ENCODE data around the gene IL13RA1. TPM values are rescaled to one million over a fixed set of nuclear protein-coding genes. Genes with fewer than 3 reads are reported as not detected.

IL13RA1 gene
- polyA plus RNA-seq, 1 donor (not counting 4 experiments of a cell fraction or from before 2014, with no cell fraction given) = 27.8 TPM

DNA sequence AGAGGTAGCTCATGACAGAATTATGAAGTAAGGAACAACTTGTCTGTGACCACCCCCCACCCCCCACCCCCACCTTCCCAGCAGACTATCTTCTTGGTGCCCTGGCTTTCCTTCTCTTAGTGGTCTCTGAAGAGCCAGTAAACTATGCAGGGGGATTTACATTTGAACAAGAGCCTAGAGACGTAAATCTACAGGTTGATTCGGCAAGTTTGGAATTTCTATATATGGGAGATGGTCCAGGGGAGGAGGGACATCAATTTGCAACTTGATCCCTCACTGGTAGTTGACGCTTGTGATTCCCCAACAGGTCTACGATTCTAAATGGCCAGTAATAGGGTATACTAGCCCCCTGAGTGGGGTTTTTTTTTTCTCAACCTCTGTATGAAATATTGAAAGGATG lies 36.7 kb downstream of the IL13RA1 start:
- no peak for FAIRE-seq
- H3K9ac ChIP-seq (ENCODE audit: control insufficient read depth, extremely low read depth, insufficient read depth, low read length) = no peak overlapping the region
- dilution Hi-C loops (cut with MboI; ENCODE audit: extremely low pct_ligation_motif_present, low sequenced_read_pairs) = no loop called here

DNA sequence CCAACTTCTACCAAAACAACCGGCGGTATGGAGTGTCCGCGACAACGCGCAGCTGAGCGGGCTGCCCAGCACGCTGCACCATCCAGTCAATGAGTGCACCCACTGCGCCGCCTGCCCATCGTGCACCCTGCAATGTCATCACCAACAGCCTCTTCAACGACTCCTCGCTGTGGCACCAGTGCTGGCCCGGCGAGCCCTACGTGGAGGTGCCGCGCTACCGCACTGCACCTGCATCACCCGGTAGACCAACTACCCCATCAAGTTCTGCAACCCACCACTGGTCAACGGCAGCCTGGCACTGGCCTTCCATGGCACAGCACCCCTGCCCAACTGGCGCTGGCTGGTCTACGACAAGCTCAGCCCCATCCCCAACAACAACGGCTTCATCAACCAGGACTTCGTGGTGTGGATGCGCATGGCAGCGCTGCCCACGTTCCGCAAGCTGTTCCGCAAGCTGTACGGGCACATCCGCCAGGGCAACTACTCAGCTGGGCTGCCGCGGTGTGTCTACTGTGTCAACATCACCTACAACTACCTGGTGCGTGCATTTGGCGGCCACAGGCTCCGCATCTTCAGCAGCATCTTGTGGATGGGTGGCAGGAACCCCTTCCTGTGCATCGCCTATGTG lies 42.8 kb downstream of the IL13RA1 start:
- no peak overlapping the region for H3K9ac ChIP-seq (ENCODE audit: control insufficient read depth, extremely low read depth, insufficient read depth, low read length)
- dilution Hi-C loops (cut with MboI; ENCODE audit: extremely low pct_ligation_motif_present, low sequenced_read_pairs) = no loop called here
- FAIRE-seq = no peak
- no peak overlapping the region for H3K4me3 ChIP-seq (ENCODE audit: control insufficient read depth in 2 of 3, extremely low read depth in 1 of 3, insufficient read depth in 2 of 3, low read depth in 1 of 3, low read length in 3 of 3)
- no peaks in the 10 kb centered on the region for H3K9me3 ChIP-seq (ENCODE audit: control insufficient read depth, low read depth, low read length)
- peaks cover 0 to 1% of the 10 kb centered on the region in 2 experiments for H3K36me3 ChIP-seq (ENCODE audit: control insufficient read depth in 2 of 2, extremely low read depth in 1 of 2, insufficient read depth in 2 of 2, low read length in 2 of 2)
- no peak overlapping the region for H2AFZ ChIP-seq (ENCODE audit: control insufficient read depth, low read length)
- no peak overlapping the region for H3K27ac ChIP-seq (ENCODE audit: control insufficient read depth, insufficient read depth, low read length)
- no peaks in the 10 kb centered on the region for H3K9me1 ChIP-seq (ENCODE audit: control insufficient read depth, extremely low read depth, insufficient read depth, low read length)
- peaks cover 2% of the 10 kb centered on the region for H3K4me1 ChIP-seq (ENCODE audit: control insufficient read depth, extremely low read depth, insufficient read depth, low read length)
- no peak for DNase-seq (ENCODE audit: low read depth, low spot score)
- H4K20me1 ChIP-seq (ENCODE audit: control insufficient read depth, extremely low read depth, insufficient read depth, low read length) = no peaks in the 10 kb centered on the region
- no peaks in the 10 kb centered on the region for H3K79me2 ChIP-seq (ENCODE audit: control insufficient read depth, insufficient read depth, low read length)
- TF ChIP-seq, protein P1, sequence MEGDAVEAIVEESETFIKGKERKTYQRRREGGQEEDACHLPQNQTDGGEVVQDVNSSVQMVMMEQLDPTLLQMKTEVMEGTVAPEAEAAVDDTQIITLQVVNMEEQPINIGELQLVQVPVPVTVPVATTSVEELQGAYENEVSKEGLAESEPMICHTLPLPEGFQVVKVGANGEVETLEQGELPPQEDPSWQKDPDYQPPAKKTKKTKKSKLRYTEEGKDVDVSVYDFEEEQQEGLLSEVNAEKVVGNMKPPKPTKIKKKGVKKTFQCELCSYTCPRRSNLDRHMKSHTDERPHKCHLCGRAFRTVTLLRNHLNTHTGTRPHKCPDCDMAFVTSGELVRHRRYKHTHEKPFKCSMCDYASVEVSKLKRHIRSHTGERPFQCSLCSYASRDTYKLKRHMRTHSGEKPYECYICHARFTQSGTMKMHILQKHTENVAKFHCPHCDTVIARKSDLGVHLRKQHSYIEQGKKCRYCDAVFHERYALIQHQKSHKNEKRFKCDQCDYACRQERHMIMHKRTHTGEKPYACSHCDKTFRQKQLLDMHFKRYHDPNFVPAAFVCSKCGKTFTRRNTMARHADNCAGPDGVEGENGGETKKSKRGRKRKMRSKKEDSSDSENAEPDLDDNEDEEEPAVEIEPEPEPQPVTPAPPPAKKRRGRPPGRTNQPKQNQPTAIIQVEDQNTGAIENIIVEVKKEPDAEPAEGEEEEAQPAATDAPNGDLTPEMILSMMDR (optimal IDR thresholded peaks at IDR 0.05 in 1 of 3, IDR thresholded peaks at IDR 0.05 in 1 of 3, conservative IDR thresholded peaks at IDR 0.05 in 1 of 3; ENCODE audit: extremely low read depth in 1 of 3, insufficient read depth in 2 of 3, low read length in 3 of 3) = no peak
- no peak for TF ChIP-seq EZH2 (IDR thresholded peaks at IDR 0.05; ENCODE audit: low read length)
- H3K27me3 ChIP-seq (ENCODE audit: control insufficient read depth, extremely low read depth, insufficient read depth, low read length) = no peaks in the 10 kb centered on the region
- H3K4me2 ChIP-seq (ENCODE audit: control insufficient read depth, extremely low read depth, insufficient read depth, low read depth, low read length) = no peak overlapping the region

More for the DNA sequence above, 36.7 kb downstream of the IL13RA1 start:
- H3K4me2 ChIP-seq (ENCODE audit: control insufficient read depth, extremely low read depth, insufficient read depth, low read depth, low read length) = no peak overlapping the region
- H3K27ac ChIP-seq (ENCODE audit: control insufficient read depth, insufficient read depth, low read length) = no peak overlapping the region
- TF ChIP-seq EZH2 (IDR thresholded peaks at IDR 0.05; ENCODE audit: low read length) = no peak
- TF ChIP-seq, protein P1 (optimal IDR thresholded peaks at IDR 0.05 in 1 of 3, IDR thresholded peaks at IDR 0.05 in 1 of 3, conservative IDR thresholded peaks at IDR 0.05 in 1 of 3; ENCODE audit: extremely low read depth in 1 of 3, insufficient read depth in 2 of 3, low read length in 3 of 3) = no peak
- H3K27me3 ChIP-seq (ENCODE audit: control insufficient read depth, extremely low read depth, insufficient read depth, low read length) = no peaks in the 10 kb centered on the region
- no peaks in the 10 kb centered on the region for H3K4me1 ChIP-seq (ENCODE audit: control insufficient read depth, extremely low read depth, insufficient read depth, low read length)
- H4K20me1 ChIP-seq (ENCODE audit: control insufficient read depth, extremely low read depth, insufficient read depth, low read length) = no peaks in the 10 kb centered on the region
- H3K9me3 ChIP-seq (ENCODE audit: control insufficient read depth, low read depth, low read length) = no peaks in the 10 kb centered on the region
- no peak overlapping the region for H2AFZ ChIP-seq (ENCODE audit: control insufficient read depth, low read length)
- H3K36me3 ChIP-seq (ENCODE audit: control insufficient read depth in 2 of 2, extremely low read depth in 1 of 2, insufficient read depth in 2 of 2, low read length in 2 of 2) = no peaks in the 10 kb centered on the region
- no peak for DNase-seq (ENCODE audit: low read depth, low spot score)
- no peaks in the 10 kb centered on the region for H3K79me2 ChIP-seq (ENCODE audit: control insufficient read depth, insufficient read depth, low read length)
- no peaks in the 10 kb centered on the region for H3K9me1 ChIP-seq (ENCODE audit: control insufficient read depth, extremely low read depth, insufficient read depth, low read length)
- H3K4me3 ChIP-seq (ENCODE audit: control insufficient read depth in 2 of 3, extremely low read depth in 1 of 3, insufficient read depth in 2 of 3, low read depth in 1 of 3, low read length in 3 of 3) = no peak overlapping the region

All from keratinocyte (primary cell).